K562 (cell line): ENCODE data around the gene SLC35G3. TPM values are rescaled to one million over a fixed set of nuclear protein-coding genes. Genes with fewer than 3 reads are reported as not detected.

Source experiments
- ATAC-seq: fragments of 200-7000 bp; cut with Tn5 transposase; 3 replicates; pipeline ENCODE4 v1.9.1; 2020; ENCODE audit warnings: moderate library complexity
- BruUV-seq: library from RNA; stranded (reverse); fragments of 400-500 nt; replicated peaks from 2 replicates; lab custom pipeline; 2021; lab: Mats Ljungman, UMichigan
- CTCF ChIA-PET: fragments of 300-600 bp; formaldehyde crosslinking; extraction: SDS; loops from one replicate; lab custom pipeline; 2021; ENCODE audit warnings: low intra/inter-chr PET ratio; lab: Yijun Ruan, JAX
- POLR2A ChIA-PET: fragments of 300-600, 350-650 bp; sonication (Branson Sonifier 250); formaldehyde crosslinking; extraction: SDS; loops from one replicate; lab custom pipeline; 2021; ENCODE audit warnings: antibody characterized with exemption, inconsistent platforms; lab: Yijun Ruan, JAX
- DNase-seq, 4 experiments: peaks; one replicate each; pipeline versions ENCODE4 v3.0.0 to v3.0.0-alpha.2; 2011 to 2018; ENCODE audit warnings: low spot score in 3 of 4, mixed read lengths in 3 of 4; ENCODE audit errors: extremely low read depth in 1 of 4
- FAIRE-seq: peaks from 2 replicates; lab custom pipeline; 2011; peaks lifted over from hg19 to GRCh38; lab: Jason Lieb, UNC
- H2AFZ ChIP-seq: 2 replicates; pipeline ENCODE4 v1.6.0; 2011; ENCODE audit warnings: low read depth, low read length, control low read depth, inconsistent platforms
- H3K27ac ChIP-seq: fragments of 200-600 bp; 3 replicates; pipeline ENCODE4 v1.8.0; 2011; ENCODE audit warnings: low read depth, mild to moderate bottlenecking, control low read depth, inconsistent platforms, low read length, moderate library complexity, mixed read lengths; ENCODE audit errors: extremely low read depth
- H3K27me3 ChIP-seq, 2 experiments: fragments of 300-600 bp in 1 of 2; 2 replicates in 1 of 2; 3 replicates in 1 of 2; pipeline versions ENCODE4 v1.6.0 to v1.8.0; 2011; ENCODE audit warnings: inconsistent platforms in 2 of 2, low read length in 2 of 2, mild to moderate bottlenecking in 1 of 2, mixed read lengths in 1 of 2, moderate library complexity in 1 of 2; ENCODE audit not compliant: control insufficient read depth in 2 of 2, insufficient read depth in 2 of 2
- H3K36me3 ChIP-seq: fragments of 300-600 bp; 3 replicates; pipeline ENCODE4 v1.8.0; 2011; ENCODE audit warnings: mild to moderate bottlenecking, low read length, inconsistent platforms; ENCODE audit not compliant: control insufficient read depth, insufficient read depth
- H3K4me1 ChIP-seq, 2 experiments: fragments of 200-600 bp in 1 of 2; replicated peaks in 1 of 2; 2 replicates in 1 of 2; 3 replicates in 1 of 2; pipeline versions ENCODE4 v1.5.1 to v1.8.0; 2011; ENCODE audit warnings: inconsistent platforms in 2 of 2, low read length in 2 of 2, mild to moderate bottlenecking in 1 of 2, mixed read lengths in 1 of 2, moderate library complexity in 1 of 2; ENCODE audit not compliant: control insufficient read depth in 2 of 2, insufficient read depth in 2 of 2
- H3K4me2 ChIP-seq: 2 replicates; pipeline ENCODE4 v1.6.1; 2011; ENCODE audit warnings: low read length, control low read depth, inconsistent platforms, mixed read lengths; ENCODE audit not compliant: insufficient read depth
- H3K4me3 ChIP-seq: fragments of 200-600 bp; sonication (generic), shearing (Covaris generic); 2 replicates; pipeline ENCODE4 v1.5.1; 2016; ENCODE audit warnings: control low read depth, inconsistent platforms
- H3K79me2 ChIP-seq: fragments of 200-600 bp; 3 replicates; pipeline ENCODE4 v1.8.0; 2011; ENCODE audit warnings: low read length, inconsistent platforms; ENCODE audit not compliant: control insufficient read depth, insufficient read depth
- H3K9ac ChIP-seq, 2 experiments: 2 replicates each; pipeline versions ENCODE4 v1.6.0 to v1.6.1; 2011; ENCODE audit warnings: low read depth in 2 of 2, low read length in 2 of 2, control low read depth in 1 of 2, inconsistent platforms in 1 of 2, mild to moderate bottlenecking in 1 of 2, mixed read lengths in 1 of 2; ENCODE audit not compliant: insufficient read depth in 1 of 2
- H3K9me1 ChIP-seq: one replicate; pipeline ENCODE4 v1.6.0; 2011; ENCODE audit warnings: inconsistent platforms, mild to moderate bottlenecking, low read length, moderate library complexity; ENCODE audit not compliant: control insufficient read depth, insufficient read depth
- H3K9me3 ChIP-seq: replicated peaks from 2 replicates; pipeline ENCODE4 v1.5.1; 2011; ENCODE audit warnings: low read depth, low read length, inconsistent platforms; ENCODE audit not compliant: control insufficient read depth, insufficient read depth
- H4K20me1 ChIP-seq: replicated peaks from 2 replicates; pipeline ENCODE4 v1.6.1; 2011; ENCODE audit warnings: low read length, inconsistent platforms, mixed read lengths; ENCODE audit not compliant: control insufficient read depth, insufficient read depth
- GTF2F1 ChIP-seq: IDR thresholded peaks from 2 replicates; pipeline ENCODE4 v1.6.1; 2011; ENCODE audit warnings: low read depth, low read length, improper control_type of control experiment
- KLF6 ChIP-seq: fragments of 250-450 bp; sonication (Bioruptor Pico); IDR thresholded peaks from 2 replicates; pipeline ENCODE4 v1.4.0; 2020; ENCODE audit warnings: mild to moderate bottlenecking, moderate library complexity, borderline replicate concordance
- L3MBTL2 ChIP-seq: fragments of 450-650 bp; IDR thresholded peaks from 2 replicates; pipeline ENCODE4 v1.6.1; 2016; ENCODE audit warnings: mild to moderate bottlenecking, moderate library complexity
- NR3C1 ChIP-seq: sonication (generic); formaldehyde crosslinking; IDR thresholded peaks from 2 replicates; pipeline ENCODE4 v1.8.1; 2022; ENCODE audit warnings: missing genetic modification reagents
- ZBTB17 ChIP-seq: fragments of 450-650 bp; formaldehyde crosslinking; IDR thresholded peaks from 2 replicates; pipeline ENCODE4 v1.4.0; 2020; ENCODE audit warnings: mild to moderate bottlenecking
- ZEB2 ChIP-seq: fragments of 450-650 bp; IDR thresholded peaks from 2 replicates; pipeline ENCODE4 v1.6.1; 2016
- ZNF12 ChIP-seq: sonication (generic); formaldehyde crosslinking; IDR thresholded peaks from 2 replicates; pipeline ENCODE4 v1.4.0; 2020; ENCODE audit warnings: mild to moderate bottlenecking, missing genetic modification reagents
- ZNF354B ChIP-seq: fragments of 250-450 bp; sonication (Bioruptor Pico); IDR thresholded peaks from 2 replicates; pipeline ENCODE4 v1.4.0; 2020
- WGBS: fragments of 100-300 bp; shearing (Covaris generic); methylation state at CpG from one replicate; pipeline ENCODE4 v1.1.6; 2016; ENCODE audit warnings: low coverage, mixed read lengths; ENCODE audit not compliant: insufficient coverage; ENCODE audit errors: missing lambda C conversion rate; 5-methylcytosine and 5-hydroxymethylcytosine counted together
- in situ Hi-C: fragments of 300-500 bp; cut with MboI; formaldehyde crosslinking; loops from 4 replicates; pipeline ENCODE4 v1.15.0; 2018; ENCODE audit warnings: inconsistent platforms, mixed read lengths
- intact Hi-C: fragments of 100-400 bp; cut with micrococcal nuclease; formaldehyde crosslinking; loops from 2 replicates; pipeline ENCODE4 v1.14.2; 2022
- polyA plus RNA-seq, 8 experiments: library from polyadenylated mRNA; depleted of rRNA in 4 of 8; stranded (reverse) in 5 of 8; unstranded in 3 of 8; fragments of >200 nt; fragmentation: Nextera tagmentation in 2 of 8; fragmentation: Illumina TruSeq in 1 of 8; extraction: Ambion mirVana in 2 of 8; extraction: Trizol in 1 of 8; gene quantifications; 2 replicates each; pipeline versions ENCODE4 v1.2.1 to v1.2.3, GENCODE V29; 2011 to 2014; ENCODE audit warnings: inconsistent platforms in 1 of 8, missing spikeins in 1 of 8
- total RNA-seq, 7 experiments: library from RNA; depleted of rRNA in 6 of 7; stranded (reverse); fragments of >200 nt in 6 of 7; fragmentation: Illumina TruSeq in 2 of 7; extraction: Trizol in 2 of 7; gene quantifications; 2 replicates each; pipeline versions ENCODE4 v1.2.1 to v1.2.3, GENCODE V29; 2011 to 2021; ENCODE audit warnings: low replicate concordance in 1 of 7
- TF ChIP-seq, protein P1 (sequence below): fragments of 250-450 bp; sonication (Bioruptor Pico); IDR thresholded peaks from 2 replicates; pipeline ENCODE4 v1.8.0; 2022; ENCODE audit warnings: inconsistent platforms, mild to moderate bottlenecking, moderate library complexity, borderline replicate concordance
- TF ChIP-seq, protein P2 (sequence below): fragments of 450-650 bp; formaldehyde crosslinking; IDR thresholded peaks from 2 replicates; pipeline ENCODE4 v1.4.0; 2022; ENCODE audit warnings: missing genetic modification characterization
- TF ChIP-seq, protein P3 (sequence below), 2 experiments: fragments of 450-650 bp in 1 of 2; sonication (generic) in 1 of 2; formaldehyde crosslinking in 1 of 2; IDR thresholded peaks; 2 replicates each; pipeline versions ENCODE4 v1.7.1 to v1.9.0; 2016 to 2022; ENCODE audit warnings: inconsistent platforms in 1 of 2, mild to moderate bottlenecking in 1 of 2, missing genetic modification reagents in 1 of 2

Gene SLC35G3
- total and polyA plus RNA-seq, 9 of the 15 experiments (the other 6 are each of a cell fraction or from before 2014, with no cell fraction given) = not detected

DNA sequence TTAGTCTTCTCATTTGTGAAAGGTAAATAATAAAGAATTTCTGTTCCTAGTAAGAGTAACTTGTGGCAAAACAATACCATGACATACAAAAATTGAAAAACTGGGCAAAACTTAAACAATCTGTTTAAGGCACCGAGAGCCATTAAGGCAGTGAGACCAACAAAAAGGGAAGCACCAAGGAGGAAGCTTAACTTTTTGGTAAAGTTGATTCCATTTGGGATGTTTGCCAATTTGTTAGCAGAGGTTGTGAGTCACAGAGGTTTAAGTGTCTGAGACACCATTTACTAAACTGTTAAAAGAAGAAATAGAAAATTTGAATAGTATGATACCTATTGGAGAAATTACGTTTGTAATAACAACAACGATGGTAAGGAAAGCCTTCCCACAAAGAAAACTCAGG, 4.9 kb downstream of the SLC35G3 start:
- FAIRE-seq = no peak
- Histone ChIP-seq H3K4me2 (no peak overlapping the region), H3K27me3 (peaks cover 5 to 12% of the 10 kb centered on the region in 2 experiments), H3K4me3 (no peak overlapping the region), H3K4me1 (no peaks in the 10 kb centered on the region), H3K9me3 (no peaks in the 10 kb centered on the region), H3K9ac (no peak overlapping the region), H3K9me1 (no peaks in the 10 kb centered on the region), H3K36me3 (no peaks in the 10 kb centered on the region), H4K20me1 (no peaks in the 10 kb centered on the region), H2AFZ (no peak overlapping the region), H3K27ac (no peak overlapping the region), H3K79me2 (no peaks in the 10 kb centered on the region)
- POLR2A ChIA-PET = interaction anchor here (1.0 kb wide), 1 partner anchor 28 kb away, joined by 3 read pairs; no protein-coding TSS in a partner anchor
- no peak for DNase-seq
- no peak for ATAC-seq
- WGBS = 0% methylated on average over 3 of the region's 3 CpGs
- BruUV-seq = no TSS peak
- CTCF ChIA-PET = no interaction called here
- intact Hi-C loops = no loop called here
- in situ Hi-C loops = no loop called here
- TF ChIP-seq NR3C1 (CRISPR knock-in tag) (no peak), ZNF354B (no peak), L3MBTL2 (no peak), KLF6 (CRISPR knock-in tag) (no peak), GTF2F1 (no peak), ZEB2 (no peak), ZBTB17 (CRISPR knock-in tag) (no peak), ZNF12 (CRISPR knock-in tag) (no peak)
- TF ChIP-seq, protein P1, sequence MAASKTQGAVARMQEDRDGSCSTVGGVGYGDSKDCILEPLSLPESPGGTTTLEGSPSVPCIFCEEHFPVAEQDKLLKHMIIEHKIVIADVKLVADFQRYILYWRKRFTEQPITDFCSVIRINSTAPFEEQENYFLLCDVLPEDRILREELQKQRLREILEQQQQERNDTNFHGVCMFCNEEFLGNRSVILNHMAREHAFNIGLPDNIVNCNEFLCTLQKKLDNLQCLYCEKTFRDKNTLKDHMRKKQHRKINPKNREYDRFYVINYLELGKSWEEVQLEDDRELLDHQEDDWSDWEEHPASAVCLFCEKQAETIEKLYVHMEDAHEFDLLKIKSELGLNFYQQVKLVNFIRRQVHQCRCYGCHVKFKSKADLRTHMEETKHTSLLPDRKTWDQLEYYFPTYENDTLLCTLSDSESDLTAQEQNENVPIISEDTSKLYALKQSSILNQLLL (CRISPR knock-in tag) = no peak
- TF ChIP-seq, protein P2, sequence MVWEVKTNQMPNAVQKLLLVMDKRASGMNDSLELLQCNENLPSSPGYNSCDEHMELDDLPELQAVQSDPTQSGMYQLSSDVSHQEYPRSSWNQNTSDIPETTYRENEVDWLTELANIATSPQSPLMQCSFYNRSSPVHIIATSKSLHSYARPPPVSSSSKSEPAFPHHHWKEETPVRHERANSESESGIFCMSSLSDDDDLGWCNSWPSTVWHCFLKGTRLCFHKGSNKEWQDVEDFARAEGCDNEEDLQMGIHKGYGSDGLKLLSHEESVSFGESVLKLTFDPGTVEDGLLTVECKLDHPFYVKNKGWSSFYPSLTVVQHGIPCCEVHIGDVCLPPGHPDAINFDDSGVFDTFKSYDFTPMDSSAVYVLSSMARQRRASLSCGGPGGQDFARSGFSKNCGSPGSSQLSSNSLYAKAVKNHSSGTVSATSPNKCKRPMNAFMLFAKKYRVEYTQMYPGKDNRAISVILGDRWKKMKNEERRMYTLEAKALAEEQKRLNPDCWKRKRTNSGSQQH (CRISPR knock-in tag) = no peak
- TF ChIP-seq, protein P3, sequence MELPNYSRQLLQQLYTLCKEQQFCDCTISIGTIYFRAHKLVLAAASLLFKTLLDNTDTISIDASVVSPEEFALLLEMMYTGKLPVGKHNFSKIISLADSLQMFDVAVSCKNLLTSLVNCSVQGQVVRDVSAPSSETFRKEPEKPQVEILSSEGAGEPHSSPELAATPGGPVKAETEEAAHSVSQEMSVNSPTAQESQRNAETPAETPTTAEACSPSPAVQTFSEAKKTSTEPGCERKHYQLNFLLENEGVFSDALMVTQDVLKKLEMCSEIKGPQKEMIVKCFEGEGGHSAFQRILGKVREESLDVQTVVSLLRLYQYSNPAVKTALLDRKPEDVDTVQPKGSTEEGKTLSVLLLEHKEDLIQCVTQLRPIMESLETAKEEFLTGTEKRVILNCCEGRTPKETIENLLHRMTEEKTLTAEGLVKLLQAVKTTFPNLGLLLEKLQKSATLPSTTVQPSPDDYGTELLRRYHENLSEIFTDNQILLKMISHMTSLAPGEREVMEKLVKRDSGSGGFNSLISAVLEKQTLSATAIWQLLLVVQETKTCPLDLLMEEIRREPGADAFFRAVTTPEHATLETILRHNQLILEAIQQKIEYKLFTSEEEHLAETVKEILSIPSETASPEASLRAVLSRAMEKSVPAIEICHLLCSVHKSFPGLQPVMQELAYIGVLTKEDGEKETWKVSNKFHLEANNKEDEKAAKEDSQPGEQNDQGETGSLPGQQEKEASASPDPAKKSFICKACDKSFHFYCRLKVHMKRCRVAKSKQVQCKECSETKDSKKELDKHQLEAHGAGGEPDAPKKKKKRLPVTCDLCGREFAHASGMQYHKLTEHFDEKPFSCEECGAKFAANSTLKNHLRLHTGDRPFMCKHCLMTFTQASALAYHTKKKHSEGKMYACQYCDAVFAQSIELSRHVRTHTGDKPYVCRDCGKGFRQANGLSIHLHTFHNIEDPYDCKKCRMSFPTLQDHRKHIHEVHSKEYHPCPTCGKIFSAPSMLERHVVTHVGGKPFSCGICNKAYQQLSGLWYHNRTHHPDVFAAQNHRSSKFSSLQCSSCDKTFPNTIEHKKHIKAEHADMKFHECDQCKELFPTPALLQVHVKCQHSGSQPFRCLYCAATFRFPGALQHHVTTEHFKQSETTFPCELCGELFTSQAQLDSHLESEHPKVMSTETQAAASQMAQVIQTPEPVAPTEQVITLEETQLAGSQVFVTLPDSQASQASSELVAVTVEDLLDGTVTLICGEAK (IDR thresholded peaks at IDR 0.05) = no peak
- TF ChIP-seq, protein P3 (CRISPR knock-in tag; IDR thresholded peaks at IDR 0.05) = no peak
